ENCODE data around the gene TLE5.

DNA sequence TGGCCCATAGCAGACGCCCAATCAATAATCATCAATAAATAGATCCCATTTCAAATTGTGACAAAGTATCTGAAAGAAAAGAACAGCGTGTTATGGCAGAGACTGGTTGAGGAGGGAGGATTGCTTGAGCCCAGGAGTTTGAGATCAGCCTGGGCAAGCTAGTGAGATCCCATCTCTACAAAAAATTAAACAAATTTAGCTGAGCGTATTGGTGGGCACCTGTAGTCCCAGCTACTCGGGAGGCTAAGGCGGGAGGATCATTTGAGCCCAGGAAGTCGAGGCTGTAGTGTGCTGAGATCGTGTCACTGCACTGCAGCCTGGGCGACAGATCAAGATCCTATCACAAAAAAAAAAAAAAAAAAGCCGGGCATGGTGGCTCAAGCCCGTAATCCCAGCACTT is 25.5 kb upstream of the TLE5 start:
- TF ChIP-seq EZH2phosphoT487 (IDR thresholded peaks at IDR 0.05; ENCODE audit: low read depth, severe bottlenecking, unreplicated experiment), result no peak
- TF ChIP-seq, protein P1, sequence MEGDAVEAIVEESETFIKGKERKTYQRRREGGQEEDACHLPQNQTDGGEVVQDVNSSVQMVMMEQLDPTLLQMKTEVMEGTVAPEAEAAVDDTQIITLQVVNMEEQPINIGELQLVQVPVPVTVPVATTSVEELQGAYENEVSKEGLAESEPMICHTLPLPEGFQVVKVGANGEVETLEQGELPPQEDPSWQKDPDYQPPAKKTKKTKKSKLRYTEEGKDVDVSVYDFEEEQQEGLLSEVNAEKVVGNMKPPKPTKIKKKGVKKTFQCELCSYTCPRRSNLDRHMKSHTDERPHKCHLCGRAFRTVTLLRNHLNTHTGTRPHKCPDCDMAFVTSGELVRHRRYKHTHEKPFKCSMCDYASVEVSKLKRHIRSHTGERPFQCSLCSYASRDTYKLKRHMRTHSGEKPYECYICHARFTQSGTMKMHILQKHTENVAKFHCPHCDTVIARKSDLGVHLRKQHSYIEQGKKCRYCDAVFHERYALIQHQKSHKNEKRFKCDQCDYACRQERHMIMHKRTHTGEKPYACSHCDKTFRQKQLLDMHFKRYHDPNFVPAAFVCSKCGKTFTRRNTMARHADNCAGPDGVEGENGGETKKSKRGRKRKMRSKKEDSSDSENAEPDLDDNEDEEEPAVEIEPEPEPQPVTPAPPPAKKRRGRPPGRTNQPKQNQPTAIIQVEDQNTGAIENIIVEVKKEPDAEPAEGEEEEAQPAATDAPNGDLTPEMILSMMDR (IDR thresholded peaks at IDR 0.05; ENCODE audit: poor library complexity), result no peak

Data from hepatocyte (in vitro differentiated cells).